ENCODE measurements around the gene DAZ3. TPM values are rescaled to one million over a fixed set of nuclear protein-coding genes. Genes with fewer than 3 reads are reported as not detected.
"Not testable (repeated sequence)": the region's sequence is repeated elsewhere in the genome, so short reads cannot be mapped to it uniquely, and the experiment has no call there.

DAZ3 gene, protein sequence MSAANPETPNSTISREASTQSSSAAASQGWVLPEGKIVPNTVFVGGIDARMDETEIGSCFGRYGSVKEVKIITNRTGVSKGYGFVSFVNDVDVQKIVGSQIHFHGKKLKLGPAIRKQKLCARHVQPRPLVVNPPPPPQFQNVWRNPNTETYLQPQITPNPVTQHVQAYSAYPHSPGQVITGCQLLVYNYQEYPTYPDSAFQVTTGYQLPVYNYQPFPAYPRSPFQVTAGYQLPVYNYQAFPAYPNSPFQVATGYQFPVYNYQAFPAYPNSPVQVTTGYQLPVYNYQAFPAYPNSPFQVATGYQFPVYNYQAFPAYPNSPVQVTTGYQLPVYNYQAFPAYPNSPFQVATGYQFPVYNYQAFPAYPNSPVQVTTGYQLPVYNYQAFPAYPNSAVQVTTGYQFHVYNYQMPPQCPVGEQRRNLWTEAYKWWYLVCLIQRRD
- not detected in 2 replicates for total RNA-seq (2014; rRNA removed; shearing (Covaris generic))
- polyA plus RNA-seq (2014; cell fraction: nucleus; rRNA removed) = not detected in 2 replicates

DNA sequence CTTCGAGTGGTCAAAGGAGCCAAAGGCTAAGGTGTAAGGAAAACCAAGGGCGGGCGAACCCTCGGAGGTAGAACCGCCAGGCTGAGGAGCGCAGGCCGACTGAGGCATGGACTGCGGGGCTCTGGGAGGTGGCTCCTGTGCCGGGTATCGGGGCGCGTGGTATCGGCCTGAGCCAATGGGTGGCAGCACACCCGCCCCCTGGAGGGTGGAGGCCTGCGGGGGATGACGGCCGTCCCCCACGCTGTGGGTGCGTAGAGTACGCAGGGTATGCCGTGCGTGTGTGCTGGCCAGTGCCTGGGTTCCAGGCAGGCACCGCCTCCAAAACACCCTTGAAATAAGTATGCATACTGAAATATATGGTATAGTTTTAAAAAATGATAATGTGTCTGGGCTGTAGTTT lies at the start of gene DAZ3:
Gene DAZ3, minus strand, starts transcription at position 101 of the 400 bp plus-strand sequence. CDS start 208 bp downstream, outside the sequence.
- not testable (repeated sequence) for DNase-seq (ENCODE audit: extremely low read depth, low read depth)

DNA sequence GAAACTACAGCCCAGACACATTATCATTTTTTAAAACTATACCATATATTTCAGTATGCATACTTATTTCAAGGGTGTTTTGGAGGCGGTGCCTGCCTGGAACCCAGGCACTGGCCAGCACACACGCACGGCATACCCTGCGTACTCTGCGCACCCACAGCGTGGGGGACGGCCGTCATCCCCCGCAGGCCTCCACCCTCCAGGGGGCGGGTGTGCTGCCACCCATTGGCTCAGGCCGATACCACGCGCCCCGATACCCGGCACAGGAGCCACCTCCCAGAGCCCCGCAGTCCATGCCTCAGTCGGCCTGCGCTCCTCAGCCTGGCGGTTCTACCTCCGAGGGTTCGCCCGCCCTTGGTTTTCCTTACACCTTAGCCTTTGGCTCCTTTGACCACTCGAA lies 20.4 kb upstream of the DAZ3 start, which contains the start of gene DAZ4:
Gene DAZ4, plus strand, starts transcription at position 301 of the 400 bp plus-strand sequence. CDS start 208 bp downstream, outside the sequence.
- not testable (repeated sequence) for DNase-seq (ENCODE audit: extremely low read depth, low read depth)

DNA sequence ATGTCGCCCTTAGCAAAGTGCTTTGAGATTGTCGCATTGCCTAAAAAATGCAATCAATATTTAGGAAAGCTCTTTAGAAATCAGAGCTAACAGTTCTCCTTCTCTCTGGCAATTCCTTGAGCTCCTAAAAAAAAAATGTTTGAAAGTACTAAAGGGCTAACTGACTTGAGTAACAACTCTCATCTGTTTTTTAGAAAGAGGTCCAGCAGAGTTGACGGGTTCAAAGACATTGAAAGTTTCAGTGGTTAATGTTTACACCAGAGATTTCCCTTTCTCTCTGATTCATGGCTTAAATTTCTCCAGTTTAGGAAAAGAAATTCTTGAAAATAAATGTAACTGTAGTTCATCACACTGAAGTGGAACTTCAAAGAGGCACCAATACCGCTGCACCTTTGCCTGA lies 11.9 kb upstream of the DAZ3 start:
- not testable (repeated sequence) for DNase-seq (ENCODE audit: extremely low read depth, low read depth)

DNA sequence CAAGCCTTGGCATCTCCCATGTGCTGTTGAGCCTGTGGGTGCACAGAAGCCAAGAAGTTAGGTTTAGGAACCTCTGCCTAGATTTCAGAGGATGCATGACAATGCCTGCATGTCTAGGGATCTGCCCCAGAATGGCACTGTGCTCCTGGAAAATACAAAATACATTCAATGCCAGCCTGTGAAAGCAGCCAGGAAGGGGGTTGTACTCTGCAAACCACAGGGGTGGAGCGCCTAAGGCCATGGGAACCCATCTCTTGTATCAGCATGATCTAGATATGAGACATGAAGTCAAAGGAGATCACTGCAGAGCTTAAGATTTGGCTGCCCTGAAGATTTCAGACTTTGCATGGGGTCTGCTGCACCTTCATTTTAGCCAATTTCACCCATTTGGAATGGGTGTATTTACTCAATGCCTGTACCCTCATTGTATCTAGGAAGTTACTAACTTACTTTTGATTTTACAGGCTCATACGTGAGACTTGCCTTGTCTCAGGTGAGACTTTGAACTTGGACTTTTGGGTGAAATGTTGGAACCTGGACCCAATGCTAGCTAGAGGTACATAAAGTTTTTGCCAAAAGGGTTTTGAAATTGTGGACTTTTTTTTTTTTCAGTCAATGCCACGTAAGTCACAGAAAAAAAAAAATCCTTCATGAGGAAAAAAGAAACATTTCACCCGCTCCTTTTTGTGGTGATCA lies 11.1 kb upstream of the DAZ3 start:
- not testable (repeated sequence) for DNase-seq (ENCODE audit: extremely low read depth, low read depth)

DNA sequence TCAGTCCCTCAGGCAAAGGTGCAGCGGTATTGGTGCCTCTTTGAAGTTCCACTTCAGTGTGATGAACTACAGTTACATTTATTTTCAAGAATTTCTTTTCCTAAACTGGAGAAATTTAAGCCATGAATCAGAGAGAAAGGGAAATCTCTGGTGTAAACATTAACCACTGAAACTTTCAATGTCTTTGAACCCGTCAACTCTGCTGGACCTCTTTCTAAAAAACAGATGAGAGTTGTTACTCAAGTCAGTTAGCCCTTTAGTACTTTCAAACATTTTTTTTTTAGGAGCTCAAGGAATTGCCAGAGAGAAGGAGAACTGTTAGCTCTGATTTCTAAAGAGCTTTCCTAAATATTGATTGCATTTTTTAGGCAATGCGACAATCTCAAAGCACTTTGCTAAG lies 8.6 kb upstream of the DAZ3 start:
- DNase-seq (ENCODE audit: extremely low read depth, low read depth) = not testable (repeated sequence)

Other genes starting within 250 kb of the DAZ3 start
- gene BPY2B, start 195.4 kb downstream of the DAZ3 start, total RNA-seq (2014; rRNA removed; shearing (Covaris generic)) = not detected in 2 replicates
- gene DAZ4, start 20.5 kb upstream of the DAZ3 start, total RNA-seq (2014; rRNA removed; shearing (Covaris generic)) = not detected in 2 replicates
- not detected in 2 replicates for gene BPY2C, start 238.7 kb upstream of the DAZ3 start, total RNA-seq (2014; rRNA removed; shearing (Covaris generic))

All from NCI-H460 (cell line).